Adipocyte (in vitro differentiated cells): ENCODE data around the gene LRRC31.

Experiments used
- DNase-seq: peaks from one replicate; pipeline ENCODE4 v3.0.0-alpha.2; 2015; ENCODE audit warnings: low read depth
- H3K27me3 ChIP-seq: replicated peaks from 2 replicates; pipeline ENCODE4 v1.7.0; 2013; ENCODE audit warnings: mild to moderate bottlenecking, low read length, moderate library complexity; ENCODE audit not compliant: control insufficient read depth, insufficient read depth
- H3K36me3 ChIP-seq: 2 replicates; pipeline ENCODE4 v1.7.0; 2013; ENCODE audit warnings: low read length, mild to moderate bottlenecking, moderate library complexity; ENCODE audit not compliant: control insufficient read depth, insufficient read depth, severe bottlenecking
- H3K4me1 ChIP-seq: 2 replicates; pipeline ENCODE4 v1.7.0; 2013; ENCODE audit warnings: mild to moderate bottlenecking, low read length, moderate library complexity; ENCODE audit not compliant: control insufficient read depth, insufficient read depth
- H3K4me3 ChIP-seq: 2 replicates; pipeline ENCODE4 v1.7.0; 2013; ENCODE audit warnings: mild to moderate bottlenecking, low read length, moderate library complexity
- H3K9ac ChIP-seq: 2 replicates; pipeline ENCODE4 v1.7.0; 2013; ENCODE audit warnings: mild to moderate bottlenecking, low read length, moderate library complexity
- H3K9me3 ChIP-seq: 2 replicates; pipeline ENCODE4 v1.7.0; 2013; ENCODE audit warnings: mild to moderate bottlenecking, low read length, moderate library complexity; ENCODE audit not compliant: control insufficient read depth

The LRRC31 gene

GRCh38 chr3:169869484-169870220 lies at the start of gene LRRC31:
Gene LRRC31 (minus strand): TSS chr3:169869935. CDS start chr3:169869807, 128 bp downstream.
- Histone ChIP-seq H3K27me3 (no peaks in the 10 kb centered on the region), H3K9me3 (no peaks in the 10 kb centered on the region), H3K4me1 (peaks cover 11% of the 10 kb centered on the region), H3K36me3 (no peaks in the 10 kb centered on the region), H3K9ac (no peak within 1 kb of the TSS), H3K4me3 (no peak within 1 kb of the TSS)
- no peak for DNase-seq

- peak; percentile 67 for DNase-seq
- H3K27me3 ChIP-seq: no peaks in the 10 kb centered on the region
- no peaks in the 10 kb centered on the region for H3K9me3 ChIP-seq
- H3K36me3 ChIP-seq: no peaks in the 10 kb centered on the region
- H3K4me3 ChIP-seq: no peak overlapping the region
- no peak overlapping the region for H3K9ac ChIP-seq
- H3K4me1 ChIP-seq: peaks cover 8% of the 10 kb centered on the region
Observed at GRCh38 chr3:169914321-169914720, 44.6 kb upstream of the LRRC31 start.

- no peaks in the 10 kb centered on the region for H3K9me3 ChIP-seq
- DNase-seq: no peak
- no peaks in the 10 kb centered on the region for H3K36me3 ChIP-seq
- H3K4me3 ChIP-seq: no peak overlapping the region
- H3K4me1 ChIP-seq: peaks cover 8% of the 10 kb centered on the region
- peaks cover 9% of the 10 kb centered on the region for H3K27me3 ChIP-seq
- H3K9ac ChIP-seq: no peak overlapping the region
Observed at GRCh38 chr3:169913323-169913722, 43.6 kb upstream of the LRRC31 start.

GRCh38 chr3:169911272-169911671 lies 41.5 kb upstream of the LRRC31 start, which contains the start of gene SAMD7:
Gene SAMD7 (plus strand): TSS chr3:169911572. CDS start chr3:169919499, 7,927 bp downstream.
- H3K9ac ChIP-seq: no peak within 1 kb of the TSS
- peaks cover 14% of the 10 kb centered on the region for H3K4me1 ChIP-seq
- no peaks in the 10 kb centered on the region for H3K36me3 ChIP-seq
- peaks cover 19% of the 10 kb centered on the region for H3K27me3 ChIP-seq
- no peak for DNase-seq
- H3K4me3 ChIP-seq: no peak within 1 kb of the TSS
- H3K9me3 ChIP-seq: no peaks in the 10 kb centered on the region

GRCh38 chr3:169907944-169908343 lies 38.2 kb upstream of the LRRC31 start:
- Histone ChIP-seq H3K9ac (no peak overlapping the region), H3K9me3 (peaks cover 4% of the 10 kb centered on the region), H3K27me3 (peaks cover 19% of the 10 kb centered on the region), H3K36me3 (no peaks in the 10 kb centered on the region), H3K4me1 (peaks cover 12% of the 10 kb centered on the region), H3K4me3 (no peak overlapping the region)
- DNase-seq: no peak

- Histone ChIP-seq H3K27me3 (peaks cover 19% of the 10 kb centered on the region), H3K9me3 (peaks cover 9% of the 10 kb centered on the region), H3K36me3 (no peaks in the 10 kb centered on the region), H3K4me1 (peaks cover 12% of the 10 kb centered on the region), H3K4me3 (no peak overlapping the region), H3K9ac (no peak overlapping the region)
- no peak for DNase-seq
Observed at GRCh38 chr3:169907476-169907875, 37.7 kb upstream of the LRRC31 start.

GRCh38 chr3:169905404-169905803 lies 35.7 kb upstream of the LRRC31 start:
- DNase-seq: no peak
- H3K4me1 ChIP-seq: peaks cover 12% of the 10 kb centered on the region
- H3K9me3 ChIP-seq: peaks cover 30% of the 10 kb centered on the region
- no peak overlapping the region for H3K9ac ChIP-seq
- H3K36me3 ChIP-seq: no peaks in the 10 kb centered on the region
- H3K27me3 ChIP-seq: peaks cover 19% of the 10 kb centered on the region
- H3K4me3 ChIP-seq: no peak overlapping the region

GRCh38 chr3:169901453-169901852 lies 31.7 kb upstream of the LRRC31 start:
- Histone ChIP-seq H3K4me1 (peaks cover 8% of the 10 kb centered on the region), H3K9ac (no peak overlapping the region), H3K9me3 (peaks cover 43% of the 10 kb centered on the region), H3K27me3 (no peaks in the 10 kb centered on the region), H3K4me3 (no peak overlapping the region), H3K36me3 (no peaks in the 10 kb centered on the region)
- no peak for DNase-seq

- H3K4me3 ChIP-seq: no peak overlapping the region
Observed at GRCh38 chr3:169897284-169897683, 27.5 kb upstream of the LRRC31 start.

GRCh38 chr3:169895072-169895471 lies 25.3 kb upstream of the LRRC31 start:
- Histone ChIP-seq H3K36me3 (no peaks in the 10 kb centered on the region), H3K9ac (no peak overlapping the region), H3K27me3 (peaks cover 4% of the 10 kb centered on the region), H3K9me3 (peaks cover 10% of the 10 kb centered on the region), H3K4me1 (no peaks in the 10 kb centered on the region), H3K4me3 (no peak overlapping the region)
- DNase-seq: no peak

More at GRCh38 chr3:169897284-169897683, 27.5 kb upstream of the LRRC31 start:
- H3K4me1 ChIP-seq: no peaks in the 10 kb centered on the region
- H3K36me3 ChIP-seq: no peaks in the 10 kb centered on the region
- H3K27me3 ChIP-seq: no peaks in the 10 kb centered on the region
- no peak for DNase-seq
- no peak overlapping the region for H3K9ac ChIP-seq
- peaks cover 32% of the 10 kb centered on the region for H3K9me3 ChIP-seq

- DNase-seq: no peak
- H3K27me3 ChIP-seq: peaks cover 4% of the 10 kb centered on the region
- H3K4me1 ChIP-seq: no peaks in the 10 kb centered on the region
- no peaks in the 10 kb centered on the region for H3K36me3 ChIP-seq
- H3K9ac ChIP-seq: no peak overlapping the region
- H3K4me3 ChIP-seq: no peak overlapping the region
- H3K9me3 ChIP-seq: peaks cover under 1% of the 10 kb centered on the region
Observed at GRCh38 chr3:169894110-169894509, 24.4 kb upstream of the LRRC31 start.

- no peak overlapping the region for H3K4me3 ChIP-seq
- peaks cover 4% of the 10 kb centered on the region for H3K27me3 ChIP-seq
- no peak overlapping the region for H3K9ac ChIP-seq
- H3K4me1 ChIP-seq: no peaks in the 10 kb centered on the region
- DNase-seq: no peak
- no peaks in the 10 kb centered on the region for H3K9me3 ChIP-seq
- H3K36me3 ChIP-seq: no peaks in the 10 kb centered on the region
Observed at GRCh38 chr3:169891886-169892285, 22.2 kb upstream of the LRRC31 start.
